ENCODE measurements around the gene GZMM.

The GZMM gene

DNA sequence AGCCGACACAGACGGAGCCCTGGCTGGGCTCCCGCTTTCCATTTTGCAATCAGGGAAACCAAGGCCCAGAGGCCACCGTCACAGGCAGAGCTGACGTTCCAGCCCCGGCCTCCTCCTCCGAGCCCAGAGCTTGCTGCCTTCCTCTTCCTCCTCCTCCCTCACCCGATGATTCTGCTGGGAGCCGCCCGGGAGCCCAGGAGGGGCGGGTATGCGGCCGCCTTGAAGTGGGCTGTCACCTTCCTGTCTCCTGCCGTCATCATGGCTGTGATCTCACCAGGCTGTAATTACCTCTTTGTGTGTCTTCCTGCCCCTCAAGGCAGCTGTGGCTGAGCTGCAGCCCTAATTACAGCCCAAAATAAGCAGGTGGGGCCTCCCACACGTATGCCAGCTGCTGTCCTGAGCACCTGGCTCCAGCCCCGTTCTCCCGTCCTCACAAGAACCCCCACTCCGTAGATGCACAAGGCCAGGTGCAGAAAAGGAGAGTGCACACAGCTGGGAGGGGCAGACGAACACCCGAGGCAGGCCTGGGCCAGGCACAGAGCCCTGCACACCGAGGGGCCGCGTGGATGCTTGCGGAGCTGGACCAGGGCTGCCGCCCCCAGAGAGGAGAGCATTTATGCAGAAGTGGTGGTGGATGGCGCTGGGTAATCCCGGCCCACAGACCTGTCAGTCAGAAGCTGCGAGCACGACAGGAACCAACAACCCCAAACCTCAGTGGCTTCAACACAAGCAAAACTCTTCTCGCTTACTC, 32.6 kb upstream of the GZMM start:
- DNase-seq (ENCODE audit: low read depth in 3 of 3, low spot score in 1 of 3): peak; percentile 48 to 74 (median 63)

GRCh38 chr19:512547-513365, 31.1 kb upstream of the GZMM start:
- no peak for DNase-seq (ENCODE audit: low read depth in 3 of 3, low spot score in 1 of 3)

- DNase-seq (ENCODE audit: low read depth in 3 of 3, low spot score in 1 of 3): no peak
Measured at GRCh38 chr19:513368-514165, 30.3 kb upstream of the GZMM start.

GRCh38 chr19:514166-514663, 29.6 kb upstream of the GZMM start:
- no peak for DNase-seq (ENCODE audit: low read depth in 3 of 3, low spot score in 1 of 3)

DNA sequence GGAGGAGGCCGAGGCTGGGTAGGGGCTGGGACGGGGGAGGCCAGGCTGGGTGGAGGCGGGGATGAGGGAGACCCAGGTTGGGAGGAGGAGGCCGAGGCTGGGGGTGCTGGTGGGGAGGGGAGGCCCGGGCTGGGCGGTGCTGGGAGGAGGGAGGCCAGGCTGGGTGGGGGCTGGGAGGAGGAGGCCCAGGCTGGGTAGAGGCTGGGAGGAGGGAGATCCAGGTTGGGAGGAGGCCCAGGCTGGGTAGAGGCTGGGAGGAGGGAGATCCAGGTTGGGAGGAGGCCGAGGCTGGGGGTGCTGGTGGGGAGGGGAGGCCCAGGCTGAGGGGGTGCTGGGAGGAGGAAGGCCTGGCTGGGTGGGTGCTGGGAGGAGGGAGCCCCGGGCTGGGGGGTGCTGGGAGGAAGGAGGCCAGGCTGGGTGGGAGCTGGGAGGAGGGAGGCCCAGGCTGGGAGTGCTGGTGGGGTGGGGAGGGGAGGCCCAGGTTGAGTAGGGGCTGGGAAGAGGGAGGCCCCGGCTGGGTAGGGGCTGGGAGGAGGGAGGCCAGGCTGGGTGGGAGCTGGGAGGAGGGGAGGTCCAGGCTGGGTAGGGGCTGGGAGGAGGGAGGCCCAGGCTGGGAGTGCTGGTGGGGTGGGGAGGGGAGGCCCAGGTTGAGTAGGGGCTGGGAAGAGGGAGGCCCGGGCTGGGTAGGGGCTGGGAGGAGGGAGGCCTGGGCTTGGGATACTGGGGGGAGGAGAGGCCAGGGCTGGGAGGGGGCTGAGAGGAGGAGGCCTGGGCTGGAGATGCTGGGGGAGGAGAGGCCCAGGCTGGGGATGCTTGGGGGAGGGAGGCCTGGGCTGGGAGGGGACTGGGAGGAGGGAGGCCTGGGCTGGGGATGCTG, 25.9 kb upstream of the GZMM start:
- DNase-seq (ENCODE audit: low read depth in 3 of 3, low spot score in 1 of 3): no peak

- peak in 2 of 3 donors; percentile 42 to 47 for DNase-seq (ENCODE audit: low read depth in 3 of 3, low spot score in 1 of 3)
Measured at GRCh38 chr19:518598-519231, 25.1 kb upstream of the GZMM start.

GRCh38 chr19:519449-519865, 24.4 kb upstream of the GZMM start:
- DNase-seq (ENCODE audit: low read depth in 3 of 3, low spot score in 1 of 3): no peak

- DNase-seq (ENCODE audit: low read depth in 3 of 3, low spot score in 1 of 3): no peak
Measured at GRCh38 chr19:522726-523125, 21.1 kb upstream of the GZMM start.

DNA sequence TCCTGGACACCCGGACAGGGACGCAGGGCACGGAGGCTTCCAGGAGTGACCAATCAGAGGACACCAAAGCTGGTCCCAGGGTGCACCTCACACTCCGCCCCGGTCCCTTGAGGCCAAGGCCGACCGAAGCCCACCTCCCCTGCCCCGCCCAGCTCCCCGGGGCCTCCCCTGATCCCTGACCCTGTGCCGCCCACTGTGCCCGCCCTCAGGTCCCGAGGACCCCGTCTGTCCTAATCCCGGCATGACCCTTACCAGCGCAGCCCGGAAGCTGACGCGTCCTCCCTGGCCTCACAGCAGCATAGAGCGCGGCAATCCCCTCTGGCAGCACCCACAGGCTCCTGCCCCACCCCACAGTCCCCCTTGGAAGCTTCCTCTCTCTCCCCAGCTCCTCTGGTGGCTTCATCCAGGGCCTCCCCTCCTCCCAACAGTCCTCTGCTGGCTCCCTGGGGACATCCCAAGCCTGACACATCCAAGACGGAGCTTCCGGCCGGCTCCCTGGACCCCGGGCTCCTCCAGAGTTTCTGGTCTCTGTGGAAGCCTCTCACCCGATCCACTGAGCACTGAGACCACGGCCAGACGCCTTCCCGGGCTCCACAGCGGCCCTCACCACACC, 19.7 kb upstream of the GZMM start:
- DNase-seq (ENCODE audit: low read depth in 3 of 3, low spot score in 1 of 3): no peak

DNA sequence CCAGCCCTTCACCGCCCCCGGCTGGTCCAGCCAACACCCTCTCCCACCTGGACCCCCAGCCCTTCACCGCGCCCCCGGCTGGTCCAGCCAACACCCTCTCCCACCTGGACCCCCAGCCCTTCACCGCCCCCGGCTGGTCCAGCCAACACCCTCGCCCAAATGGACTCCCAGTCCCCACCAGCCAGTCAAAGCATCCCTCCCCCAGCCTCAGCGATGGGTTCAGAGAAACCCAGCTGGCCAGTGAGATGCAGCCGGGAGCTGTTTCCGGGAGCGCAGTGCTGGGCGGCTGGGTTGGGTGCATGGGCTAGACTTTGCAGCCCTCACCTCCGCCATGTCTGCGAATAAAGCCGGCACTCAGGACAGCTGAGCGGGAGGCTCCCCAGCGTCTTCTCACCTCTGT, 18.8 kb upstream of the GZMM start:
- DNase-seq (ENCODE audit: low read depth in 3 of 3, low spot score in 1 of 3): no peak

GRCh38 chr19:525857-526419, 17.9 kb upstream of the GZMM start:
- no peak for DNase-seq (ENCODE audit: low read depth in 3 of 3, low spot score in 1 of 3)

DNA sequence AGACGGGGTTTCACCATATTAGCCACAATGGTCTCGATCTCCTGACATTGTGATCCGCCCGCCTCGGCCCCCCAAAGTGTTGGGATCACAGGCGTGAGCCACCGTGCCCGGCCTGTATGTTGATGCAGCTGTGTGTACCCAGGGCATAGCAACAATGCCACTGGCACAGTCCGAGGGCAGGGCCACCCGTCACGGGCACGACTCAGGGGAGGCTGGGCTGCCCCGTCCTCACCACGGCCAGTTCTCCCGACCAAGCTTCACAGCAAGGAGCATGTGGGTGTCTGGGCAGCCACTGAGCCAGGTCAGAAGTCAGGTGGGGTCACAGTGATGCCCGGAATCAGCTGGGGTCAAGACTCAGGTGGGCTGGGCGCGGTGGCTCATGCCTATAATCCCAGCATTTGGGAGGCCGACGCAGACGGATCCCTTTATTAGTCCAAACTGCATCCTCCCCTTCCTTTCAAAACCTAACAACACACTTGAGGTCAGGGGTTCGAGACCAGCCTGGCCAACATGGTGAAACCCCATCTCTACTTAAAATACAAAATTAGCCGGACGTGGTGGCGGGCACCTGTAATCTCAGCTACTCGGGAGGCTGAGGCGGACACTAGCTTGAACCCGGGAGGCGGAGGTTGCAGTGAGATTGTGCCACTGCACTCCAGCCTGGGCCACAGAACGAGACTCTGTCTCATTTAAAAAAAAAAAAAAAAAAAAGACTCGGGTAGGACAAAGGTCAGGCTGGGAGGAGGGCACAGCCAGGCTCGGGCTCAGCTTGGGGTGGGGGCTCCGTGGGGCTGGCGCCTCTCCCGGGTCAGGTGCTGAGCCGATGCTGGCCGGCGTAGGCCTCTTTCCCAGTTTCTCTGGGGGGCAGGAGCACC, 13.5 kb upstream of the GZMM start:
- no peak for DNase-seq (ENCODE audit: low read depth in 3 of 3, low spot score in 1 of 3)

DNA sequence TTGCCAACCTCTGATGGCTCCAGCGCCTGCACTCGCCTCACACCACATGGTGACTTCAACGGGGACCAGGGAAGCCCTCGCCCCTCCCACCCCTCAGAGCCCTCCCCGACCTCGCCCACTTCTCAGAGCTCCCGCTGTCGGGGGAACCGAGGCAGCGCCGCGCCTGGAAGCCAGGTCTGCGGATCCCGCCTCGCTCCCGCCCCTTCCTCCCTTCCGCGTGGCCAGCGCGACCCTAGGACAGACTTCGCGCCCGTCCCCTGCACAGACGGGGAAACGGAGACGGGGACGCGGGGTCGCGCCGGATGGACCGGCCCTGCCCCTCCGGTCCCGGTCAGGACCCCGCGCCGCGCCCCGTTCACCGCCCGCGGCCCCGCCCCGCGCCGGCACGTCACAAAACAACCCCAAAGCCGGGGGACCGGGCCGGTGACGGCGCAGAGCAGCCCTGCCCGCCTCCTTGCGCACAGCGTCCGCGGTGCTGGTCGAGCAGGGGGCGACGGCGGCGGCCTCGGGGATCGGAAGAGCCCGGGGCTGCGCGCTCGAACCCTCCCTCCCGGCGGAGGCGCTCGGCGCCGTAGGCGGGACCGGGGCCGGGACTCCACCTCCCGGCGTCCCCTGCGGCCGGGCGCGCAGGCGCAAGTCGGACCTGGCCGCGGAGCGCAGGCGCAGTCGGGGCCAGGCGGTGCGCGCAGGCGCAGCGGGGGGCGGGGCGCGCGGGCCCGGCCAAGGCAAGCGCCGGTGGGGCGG, 12.7 kb upstream of the GZMM start:
- peak; percentile 65 to 90 (median 75) for DNase-seq (ENCODE audit: low read depth in 3 of 3, low spot score in 1 of 3)

DNA sequence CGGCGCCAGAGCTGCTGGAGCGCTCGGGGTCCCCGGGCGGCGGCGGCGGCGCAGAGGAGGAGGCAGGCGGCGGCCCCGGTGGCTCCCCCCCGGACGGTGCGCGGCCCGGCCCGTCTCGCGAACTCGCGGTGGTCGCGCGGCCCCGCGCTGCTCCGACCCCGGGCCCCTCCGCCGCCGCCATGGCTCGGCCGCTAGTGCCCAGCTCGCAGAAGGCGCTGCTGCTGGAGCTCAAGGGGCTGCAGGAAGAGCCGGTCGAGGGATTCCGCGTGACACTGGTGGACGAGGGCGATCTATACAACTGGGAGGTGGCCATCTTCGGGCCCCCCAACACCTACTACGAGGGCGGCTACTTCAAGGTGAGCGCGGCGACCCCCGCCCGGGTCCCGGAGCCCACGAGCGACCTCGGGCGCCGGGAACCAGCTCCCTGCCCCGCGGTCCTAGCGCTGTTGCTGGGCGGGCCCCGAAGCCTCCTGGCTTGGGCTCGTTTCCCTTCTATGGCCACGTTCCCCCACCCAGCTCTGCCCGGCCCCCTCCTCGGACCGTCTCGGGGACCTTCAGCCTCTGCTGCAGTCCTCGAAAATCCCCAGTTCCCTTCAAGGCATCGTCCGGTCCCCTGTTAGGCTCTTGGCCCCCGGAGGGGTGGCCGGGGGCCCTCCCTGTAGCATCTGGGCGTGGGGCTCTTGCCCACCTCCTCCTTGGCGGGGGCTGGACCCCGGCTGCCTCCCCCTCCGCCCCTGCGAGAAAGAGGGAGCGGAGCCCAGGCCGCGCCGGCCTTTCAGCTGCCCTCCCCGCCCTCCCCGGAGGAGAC, 11.9 kb upstream of the GZMM start, which contains the start of gene CDC34:
CDC34 (plus strand) TSS at position 8 of the 808 bp plus-strand sequence; CDS start at position 180, 172 bp downstream.
- DNase-seq (ENCODE audit: low read depth in 3 of 3, low spot score in 1 of 3): no peak

DNA sequence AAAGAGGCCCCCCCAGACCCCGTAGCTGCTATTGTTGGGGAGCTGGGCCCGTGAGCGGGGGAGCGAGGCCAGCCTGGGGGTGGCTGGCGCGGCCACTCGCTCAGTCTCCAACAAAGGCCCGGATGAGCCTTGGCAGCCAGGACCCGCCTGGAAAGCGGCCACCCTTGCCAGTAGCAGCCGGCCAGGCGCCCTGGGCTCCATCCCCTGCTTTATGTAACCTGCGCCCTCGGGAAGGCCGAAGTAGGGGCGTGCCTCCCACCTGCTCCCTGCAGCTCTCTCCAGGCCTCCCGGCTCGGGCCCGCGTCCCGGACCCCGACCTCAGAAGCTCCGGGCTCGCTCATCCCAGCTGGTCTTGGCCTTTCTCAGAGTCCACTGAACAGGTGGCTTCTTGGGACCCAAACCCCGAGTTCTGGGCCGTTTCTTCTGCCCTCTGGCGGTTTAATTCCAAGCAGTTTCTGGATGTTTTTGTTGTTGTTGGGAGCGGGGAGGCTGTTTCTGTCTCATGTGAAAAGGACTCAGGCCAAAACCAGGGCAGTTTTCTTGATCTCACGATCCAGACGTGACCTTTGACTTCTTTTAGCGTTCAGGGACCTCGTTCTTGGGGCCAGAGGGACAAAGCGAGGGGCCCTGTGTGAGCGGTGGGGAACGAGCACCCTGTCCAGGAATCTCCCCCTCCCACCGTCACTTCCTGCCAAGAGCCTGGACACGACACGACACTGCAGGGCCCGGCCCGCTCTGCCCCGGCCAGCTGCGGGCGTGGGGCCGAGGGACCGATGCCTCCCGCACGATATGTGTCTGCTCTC, 11.1 kb upstream of the GZMM start:
- no peak for DNase-seq (ENCODE audit: low read depth in 3 of 3, low spot score in 1 of 3)
